Stimulated activated CD8-positive, alpha-beta memory T cell treated with anti-CD3 and anti-CD28 coated beads, Interleukin-4, amount 100 ng/mL, for 48 hours (primary cell): ENCODE measurements around the gene FRA10AC1.
"Not testable (repeated sequence)": the region's sequence is repeated elsewhere in the genome, so short reads cannot be mapped to it uniquely, and the experiment has no call there.

Source experiments
- DNase-seq: peaks from one replicate; pipeline ENCODE4 v3.0.0-alpha.2; 2020

The FRA10AC1 gene

GRCh38 chr10:93701866-93702209, 554 bp downstream of the FRA10AC1 start:
- peak; percentile 28 for DNase-seq

DNA sequence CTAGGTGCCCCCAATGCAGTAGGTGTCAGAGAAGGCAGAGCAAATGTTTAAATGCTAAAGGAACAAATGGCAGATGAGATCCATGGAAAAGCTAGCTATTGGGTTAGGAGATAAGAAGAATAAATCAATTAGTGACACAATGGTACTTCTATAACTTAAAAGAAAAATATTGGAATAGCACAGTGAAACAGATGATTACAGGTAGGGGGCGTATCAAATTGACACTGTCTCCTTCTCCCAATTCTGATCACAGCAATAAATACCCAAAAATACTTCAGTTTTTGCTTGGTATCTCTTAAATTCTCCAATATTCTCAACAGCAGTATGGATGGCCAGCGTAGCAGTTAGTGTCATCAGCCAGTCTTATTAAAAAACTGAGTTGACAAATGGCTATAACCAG, 5.2 kb downstream of the FRA10AC1 start:
- no peak for DNase-seq

DNA sequence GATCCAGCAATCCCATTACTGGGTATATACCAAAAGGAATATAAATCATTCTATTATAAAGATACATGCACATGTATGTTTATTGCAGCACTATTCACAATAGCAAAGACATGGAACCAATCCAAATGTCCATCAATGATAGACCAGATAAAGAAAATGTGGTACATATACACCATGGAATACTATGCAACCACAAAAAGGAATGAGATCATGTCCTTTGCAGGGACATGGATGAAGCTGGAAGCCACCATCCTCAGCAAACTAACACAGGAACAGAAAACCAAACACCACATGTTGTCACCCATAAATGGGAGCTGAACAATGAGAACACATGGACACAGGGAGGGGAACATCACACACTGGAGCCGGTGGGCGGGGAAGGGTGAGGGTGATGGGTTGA, 5.8 kb downstream of the FRA10AC1 start:
- DNase-seq: not testable (repeated sequence)

- no peak for DNase-seq
Observed at GRCh38 chr10:93695740-93696139, 6.7 kb downstream of the FRA10AC1 start.

- DNase-seq: no peak
Observed at GRCh38 chr10:93687737-93688136, 14.7 kb downstream of the FRA10AC1 start.

DNA sequence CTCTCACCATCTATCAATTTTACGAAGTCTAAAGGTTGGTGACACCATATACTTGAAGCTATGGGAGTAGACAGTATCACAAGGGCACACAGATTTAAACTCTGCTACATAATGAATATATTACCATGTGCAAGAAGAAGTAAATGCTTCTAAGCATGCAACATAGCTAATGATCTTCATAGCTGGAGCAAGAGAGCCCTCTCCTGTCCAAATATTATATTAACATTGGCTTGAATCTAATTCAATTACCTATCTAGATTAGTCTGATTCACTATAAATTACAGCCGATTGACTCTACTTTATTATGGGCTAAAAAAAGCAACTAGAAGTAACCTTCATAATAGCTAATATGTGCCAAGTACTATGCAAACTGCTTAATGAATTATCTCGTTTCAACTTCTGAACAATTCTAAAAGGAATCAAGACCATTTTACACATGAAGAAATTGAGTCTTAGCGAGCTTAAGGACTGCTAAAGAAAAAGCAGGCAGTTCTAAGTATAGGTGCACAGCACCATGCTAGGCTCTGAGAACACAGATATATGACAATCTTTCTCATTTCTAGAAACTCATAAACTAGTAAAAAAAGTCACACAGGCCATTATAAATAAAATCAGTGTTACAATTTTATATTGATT, 21.9 kb downstream of the FRA10AC1 start:
- no peak for DNase-seq

- no peak for DNase-seq
Observed at GRCh38 chr10:93678805-93679587, 23.4 kb downstream of the FRA10AC1 start.

DNA sequence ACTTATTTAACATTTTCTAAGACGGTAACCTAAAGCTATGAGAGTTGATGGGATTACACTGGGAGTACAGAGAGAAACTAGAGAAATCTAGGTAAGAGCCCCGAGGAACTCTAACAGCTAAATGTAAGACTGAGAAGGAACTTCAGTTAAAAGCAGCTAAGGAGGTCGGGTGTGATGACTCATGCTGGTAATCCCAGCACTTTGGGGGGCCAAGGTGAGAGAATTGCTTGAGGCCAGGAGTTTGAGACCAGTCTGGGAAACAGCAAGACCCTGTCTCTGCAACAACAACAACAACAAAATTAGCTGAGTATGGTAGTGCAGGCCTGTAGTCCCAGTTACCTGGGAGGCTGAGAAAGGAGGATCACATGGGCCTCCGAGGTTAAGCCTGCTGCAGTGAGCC, 24.0 kb downstream of the FRA10AC1 start:
- DNase-seq: no peak

DNA sequence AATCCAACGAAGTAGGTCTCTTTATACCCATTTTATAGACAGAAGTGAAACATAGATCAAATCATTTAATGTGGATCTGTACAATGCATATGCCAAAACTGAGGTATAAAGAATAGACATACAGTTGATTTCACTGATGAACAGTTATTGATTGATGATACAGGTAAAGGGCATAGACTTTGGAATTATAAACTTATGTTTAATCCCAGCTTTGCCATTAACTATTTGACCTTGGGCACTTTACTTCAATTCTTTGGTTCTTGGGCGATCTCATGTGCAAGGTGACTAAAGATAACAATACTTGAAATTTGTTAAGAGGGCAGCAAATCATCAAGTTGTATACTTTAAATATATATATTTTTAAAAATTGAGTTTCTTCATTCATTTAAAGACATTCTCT, 28.6 kb downstream of the FRA10AC1 start:
- no peak for DNase-seq

GRCh38 chr10:93672890-93673289, 29.5 kb downstream of the FRA10AC1 start:
- DNase-seq: no peak

- DNase-seq: no peak
Observed at GRCh38 chr10:93672022-93672678, 30.2 kb downstream of the FRA10AC1 start.

DNA sequence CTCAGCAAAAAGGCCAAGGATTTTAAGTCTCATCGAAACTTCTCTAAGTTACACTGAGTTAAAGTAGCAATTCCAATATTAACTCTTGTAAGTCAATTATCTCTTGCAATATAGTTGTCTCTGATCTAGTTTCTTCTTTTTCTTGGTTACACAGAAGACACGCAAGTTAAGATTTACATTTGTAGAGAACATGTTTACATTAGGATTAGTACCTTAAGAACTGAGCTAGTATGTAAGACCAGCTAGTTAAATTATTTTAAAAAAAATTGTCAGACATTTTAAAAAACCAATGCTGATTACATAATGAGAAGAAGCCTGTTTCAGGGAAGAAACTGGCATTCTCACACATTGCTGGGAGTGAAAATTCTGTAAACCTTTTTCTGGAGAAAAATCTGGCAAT, 31.4 kb downstream of the FRA10AC1 start:
- no peak for DNase-seq

DNA sequence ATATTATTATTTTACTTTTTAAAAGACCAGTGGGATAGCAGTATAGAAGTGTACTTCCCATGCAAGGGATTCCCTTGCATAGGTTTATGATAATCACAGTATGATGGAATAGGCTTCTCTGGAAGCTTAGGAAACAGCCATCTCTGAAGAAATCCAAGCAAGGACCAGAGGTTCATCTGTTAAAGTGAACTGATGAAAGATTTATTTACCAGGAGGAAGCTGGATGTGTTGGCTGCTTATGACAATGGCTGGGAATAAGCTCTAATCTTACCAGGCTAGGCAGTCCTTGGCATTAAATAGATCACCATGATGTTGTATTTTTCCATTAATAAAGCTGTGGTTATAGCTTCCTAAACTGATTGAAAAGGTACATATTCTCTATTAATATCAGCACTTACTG, 32.0 kb downstream of the FRA10AC1 start:
- no peak for DNase-seq

DNA sequence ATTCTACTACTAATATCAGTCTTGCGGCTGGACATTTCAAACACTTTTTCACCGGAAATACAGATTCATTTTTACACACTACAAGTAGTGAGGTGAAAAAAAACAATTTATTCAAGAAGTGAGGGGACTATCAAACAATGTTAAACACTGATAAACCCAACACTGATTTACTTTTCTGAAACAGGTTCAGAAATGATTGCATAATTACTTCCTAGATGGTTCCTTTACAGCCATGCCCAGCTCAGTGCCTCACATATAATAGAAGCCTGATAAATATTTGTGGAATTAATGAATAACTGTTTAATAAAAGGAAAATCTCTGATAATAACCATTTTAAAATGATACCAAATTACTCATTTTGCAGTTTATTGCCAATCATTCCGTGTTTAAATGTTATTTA, 34.6 kb downstream of the FRA10AC1 start:
- DNase-seq: no peak

DNA sequence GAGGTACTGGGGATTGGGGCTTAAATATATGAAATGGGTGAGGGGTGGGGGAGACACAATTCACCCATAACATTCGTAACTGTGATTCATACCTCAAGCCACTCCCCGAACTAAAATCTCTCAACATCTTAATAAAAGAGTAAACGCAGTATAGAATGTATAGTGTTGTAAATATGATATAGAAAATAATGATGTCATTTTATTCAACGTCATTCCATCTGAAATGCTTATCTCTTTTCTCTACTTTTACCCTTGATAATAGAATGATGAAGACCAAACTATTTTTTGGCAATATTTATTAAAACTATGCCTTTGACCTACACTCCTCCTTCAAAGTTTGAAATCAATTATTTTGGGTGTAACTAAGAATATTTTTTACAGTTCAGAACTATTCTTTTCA, 36.4 kb downstream of the FRA10AC1 start:
- no peak for DNase-seq

DNA sequence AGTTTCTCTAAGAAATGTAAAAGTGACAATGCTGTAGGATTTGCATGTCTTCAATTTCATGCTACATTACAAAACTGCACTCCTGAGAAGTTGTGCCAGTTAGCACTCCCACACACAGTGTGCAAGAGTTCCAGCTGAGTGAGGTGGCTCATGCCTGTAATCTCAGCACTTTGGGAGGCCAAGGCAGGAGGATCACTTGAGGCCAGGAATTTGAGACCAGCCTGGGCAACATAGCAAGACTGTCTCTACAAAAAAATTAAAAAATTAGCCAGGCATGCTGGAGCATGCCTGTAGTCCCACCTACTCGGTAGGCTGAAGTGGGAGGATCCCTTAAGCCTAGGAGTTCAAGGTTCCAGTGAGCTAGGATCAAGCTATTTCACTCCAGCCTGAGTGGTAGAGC, 44.6 kb downstream of the FRA10AC1 start:
- no peak for DNase-seq

DNA sequence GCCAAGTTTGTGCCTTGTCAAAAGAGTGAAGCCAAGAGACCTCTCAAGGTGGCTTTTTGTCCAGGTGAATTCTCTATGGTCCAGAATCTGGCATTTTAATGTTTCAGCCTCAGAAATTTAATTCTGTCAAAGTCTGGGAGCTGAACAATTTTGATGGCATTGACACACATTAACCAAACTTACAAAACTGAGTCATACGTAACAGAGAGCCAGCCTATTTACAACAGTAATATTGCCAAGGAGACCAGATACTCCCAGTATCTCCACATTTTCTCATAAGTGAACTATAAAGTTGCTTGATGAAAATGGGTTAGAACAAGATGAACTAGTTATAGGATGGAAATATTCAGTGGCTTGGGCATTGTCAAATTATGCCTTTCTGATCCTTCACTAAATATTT, 46.2 kb downstream of the FRA10AC1 start:
- no peak for DNase-seq

GRCh38 chr10:93654201-93654600, 48.2 kb downstream of the FRA10AC1 start:
- no peak for DNase-seq

DNA sequence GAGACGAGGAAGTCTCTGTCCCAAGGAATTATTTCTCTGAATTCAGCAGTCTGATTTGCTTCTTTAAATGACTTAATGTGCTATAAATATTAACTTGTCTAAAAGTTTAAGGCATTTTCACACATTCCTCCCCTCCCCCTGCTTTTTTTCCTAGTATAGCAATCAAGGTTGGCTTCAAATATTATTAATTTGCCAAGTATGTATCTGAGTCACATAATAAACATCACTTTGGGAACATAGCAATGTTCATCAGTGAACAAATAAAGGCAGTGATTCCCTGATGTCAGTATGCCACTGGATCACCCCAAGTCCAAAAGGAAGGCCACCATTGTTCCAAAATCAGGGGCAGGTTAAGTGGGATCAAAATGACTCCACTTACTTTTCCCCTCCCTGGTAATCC, 49.5 kb downstream of the FRA10AC1 start:
- no peak for DNase-seq

- no peak for DNase-seq
Observed at GRCh38 chr10:93639791-93640190, 62.6 kb downstream of the FRA10AC1 start.

DNA sequence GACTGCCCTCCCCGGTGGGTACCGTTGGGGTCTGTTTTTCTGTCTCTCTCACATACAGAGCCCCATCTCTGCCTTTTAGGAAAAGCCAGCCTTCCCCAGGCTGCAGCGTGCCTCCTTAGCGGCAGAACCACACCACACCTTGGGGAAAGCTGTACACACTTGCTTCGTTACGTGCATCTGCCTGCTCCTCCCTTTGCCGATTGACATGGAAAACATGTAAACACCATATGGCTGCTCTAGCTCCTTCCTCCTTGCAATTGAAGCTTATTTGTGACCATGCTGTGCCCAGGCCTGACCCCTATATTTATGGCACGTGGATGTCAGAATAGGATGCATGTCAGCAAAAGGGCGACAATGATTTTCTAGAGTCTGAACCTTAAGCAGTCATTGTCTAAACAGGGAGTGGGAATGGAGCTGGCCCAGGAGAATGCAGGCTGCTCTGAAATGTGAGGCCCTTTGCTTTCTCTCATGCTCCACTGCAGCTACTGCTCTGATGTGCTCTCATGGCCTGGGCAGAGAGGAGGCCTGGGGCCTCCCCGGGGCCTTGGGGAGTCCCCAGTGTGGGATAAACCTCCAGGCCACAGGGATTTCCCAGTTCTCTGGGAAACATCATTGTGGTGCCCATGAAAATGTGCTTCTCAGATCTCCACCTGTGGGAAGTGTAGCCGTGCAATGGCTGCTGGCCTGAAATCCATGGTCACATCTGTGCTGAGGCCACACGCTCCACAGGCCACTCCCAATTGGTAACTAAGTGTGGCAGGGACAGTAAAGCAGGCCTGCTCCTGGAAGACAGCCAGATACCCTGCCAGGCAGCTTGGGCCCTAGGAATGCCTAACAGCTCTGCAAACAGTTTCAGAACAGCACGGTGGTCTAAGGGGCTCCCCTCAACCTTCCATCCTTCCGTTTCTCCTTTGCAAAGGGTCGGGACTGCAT, 71.5 kb downstream of the FRA10AC1 start:
- DNase-seq: no peak

GRCh38 chr10:93629647-93630305, 72.6 kb downstream of the FRA10AC1 start:
- no peak for DNase-seq

DNA sequence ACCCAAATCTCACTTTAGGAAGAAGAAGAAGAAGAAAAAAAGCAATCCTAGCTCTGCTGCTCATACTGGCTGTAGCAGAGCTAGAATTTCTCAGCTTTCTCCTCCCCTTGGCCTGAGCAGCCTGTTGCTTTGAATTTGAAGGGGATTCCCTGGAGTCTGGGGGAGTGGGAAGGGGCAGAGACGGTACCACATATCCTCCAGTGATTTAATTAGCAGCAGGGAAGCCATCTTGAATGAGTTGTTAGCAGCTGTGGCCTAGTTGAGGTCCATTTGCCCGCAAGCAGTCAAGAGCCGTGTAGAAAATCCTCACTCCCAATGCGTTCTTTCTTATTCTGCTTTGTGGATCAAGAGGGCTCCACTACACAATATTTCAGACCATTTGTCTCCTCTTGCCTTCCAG, 73.5 kb downstream of the FRA10AC1 start:
- DNase-seq: no peak
